Measurements from ENCODE around the gene OSBPL10.

OSBPL10 gene

DNA sequence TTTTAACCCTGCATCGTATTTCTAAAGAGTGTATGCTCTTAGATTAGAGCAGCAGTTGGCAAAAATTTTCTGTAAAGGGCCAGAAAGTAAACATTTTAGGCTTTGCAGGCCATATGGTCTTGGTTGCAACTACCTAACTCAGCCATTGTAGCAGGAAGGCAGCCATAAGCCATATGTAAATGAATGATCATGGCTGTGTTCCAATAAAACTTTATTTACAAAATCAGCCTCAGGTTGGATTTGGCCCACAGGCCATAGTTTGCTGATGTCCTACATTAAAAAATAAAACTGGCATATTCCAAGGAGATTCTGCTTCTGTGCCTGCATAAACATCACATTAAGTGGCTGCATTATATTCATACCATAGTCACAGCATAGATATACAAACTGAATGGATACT is 313.5 kb downstream of the OSBPL10 start:
- in situ Hi-C loops (cut with MboI; ENCODE audit: low pct_unique_long_range_greater_than_20kb, low sequenced_read_pairs, unreplicated experiment): no loop called here
- TF ChIP-seq, protein P1, sequence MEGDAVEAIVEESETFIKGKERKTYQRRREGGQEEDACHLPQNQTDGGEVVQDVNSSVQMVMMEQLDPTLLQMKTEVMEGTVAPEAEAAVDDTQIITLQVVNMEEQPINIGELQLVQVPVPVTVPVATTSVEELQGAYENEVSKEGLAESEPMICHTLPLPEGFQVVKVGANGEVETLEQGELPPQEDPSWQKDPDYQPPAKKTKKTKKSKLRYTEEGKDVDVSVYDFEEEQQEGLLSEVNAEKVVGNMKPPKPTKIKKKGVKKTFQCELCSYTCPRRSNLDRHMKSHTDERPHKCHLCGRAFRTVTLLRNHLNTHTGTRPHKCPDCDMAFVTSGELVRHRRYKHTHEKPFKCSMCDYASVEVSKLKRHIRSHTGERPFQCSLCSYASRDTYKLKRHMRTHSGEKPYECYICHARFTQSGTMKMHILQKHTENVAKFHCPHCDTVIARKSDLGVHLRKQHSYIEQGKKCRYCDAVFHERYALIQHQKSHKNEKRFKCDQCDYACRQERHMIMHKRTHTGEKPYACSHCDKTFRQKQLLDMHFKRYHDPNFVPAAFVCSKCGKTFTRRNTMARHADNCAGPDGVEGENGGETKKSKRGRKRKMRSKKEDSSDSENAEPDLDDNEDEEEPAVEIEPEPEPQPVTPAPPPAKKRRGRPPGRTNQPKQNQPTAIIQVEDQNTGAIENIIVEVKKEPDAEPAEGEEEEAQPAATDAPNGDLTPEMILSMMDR (IDR thresholded peaks at IDR 0.05; ENCODE audit: extremely low read depth, insufficient read depth, missing control alignments): no peak

DNA sequence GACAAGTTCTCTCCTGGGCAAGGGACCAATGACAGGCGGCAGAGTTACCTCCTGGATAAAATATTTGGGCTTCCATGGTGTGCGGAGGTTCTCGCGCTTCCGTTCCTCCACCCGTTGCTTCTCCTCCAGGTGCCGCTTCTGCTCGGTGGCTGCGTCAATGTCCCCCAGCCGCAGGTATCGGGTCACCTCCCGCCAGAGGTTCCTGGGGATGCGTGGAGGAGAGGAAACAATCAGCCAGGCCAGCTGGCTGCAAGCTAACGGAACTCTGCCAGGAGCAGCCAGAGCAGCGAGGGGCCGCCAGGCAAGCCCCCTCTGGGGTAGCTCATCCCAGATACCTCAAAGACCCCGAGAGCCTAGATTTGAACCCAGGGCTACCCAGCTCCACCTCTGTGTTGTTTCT is 317.0 kb downstream of the OSBPL10 start:
- TF ChIP-seq, protein P1 (IDR thresholded peaks at IDR 0.05; ENCODE audit: extremely low read depth, insufficient read depth, missing control alignments): no peak
- no peak for DNase-seq (ENCODE audit: low spot score)

More for the DNA sequence above, 313.5 kb downstream of the OSBPL10 start:
- DNase-seq (ENCODE audit: low spot score): no peak

DNA sequence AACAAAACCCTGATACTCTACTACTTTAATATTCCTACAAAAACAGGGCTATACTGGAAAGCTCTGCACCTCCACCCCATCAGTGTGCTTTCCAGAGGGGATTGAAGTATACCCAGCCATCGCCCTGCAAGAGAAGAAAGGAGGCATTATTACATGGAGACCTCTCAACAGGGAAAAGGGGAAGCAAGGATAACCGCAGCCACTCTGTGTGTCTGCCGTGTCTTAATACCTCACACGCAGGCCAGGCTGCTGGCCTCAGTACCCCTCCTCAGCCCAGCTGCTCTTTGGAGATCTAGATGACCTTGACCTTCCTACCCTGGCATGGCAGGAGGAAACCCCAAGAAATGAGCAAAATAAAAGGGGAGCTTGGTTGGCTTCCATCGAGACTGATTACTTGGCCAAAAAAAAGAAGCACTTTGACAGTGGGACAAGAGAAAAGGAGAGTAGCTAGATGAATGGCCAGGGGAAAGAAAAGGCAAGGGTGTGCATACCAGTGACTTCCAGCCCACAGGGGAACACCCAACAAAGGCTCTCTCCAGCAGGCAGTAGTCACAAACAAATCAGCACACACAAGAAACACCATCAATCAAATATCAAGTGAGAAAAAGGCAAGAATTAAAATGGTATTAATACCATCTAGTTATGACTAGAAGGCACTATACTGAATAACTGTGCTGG is 318.9 kb downstream of the OSBPL10 start:
- in situ Hi-C loops (cut with MboI; ENCODE audit: low pct_unique_long_range_greater_than_20kb, low sequenced_read_pairs, unreplicated experiment): no loop called here
- no peak for DNase-seq (ENCODE audit: low spot score)
- TF ChIP-seq, protein P1 (IDR thresholded peaks at IDR 0.05; ENCODE audit: extremely low read depth, insufficient read depth, missing control alignments): no peak

More for the DNA sequence above, 317.0 kb downstream of the OSBPL10 start:
- in situ Hi-C loops (cut with MboI; ENCODE audit: low pct_unique_long_range_greater_than_20kb, low sequenced_read_pairs, unreplicated experiment): no loop called here

DNA sequence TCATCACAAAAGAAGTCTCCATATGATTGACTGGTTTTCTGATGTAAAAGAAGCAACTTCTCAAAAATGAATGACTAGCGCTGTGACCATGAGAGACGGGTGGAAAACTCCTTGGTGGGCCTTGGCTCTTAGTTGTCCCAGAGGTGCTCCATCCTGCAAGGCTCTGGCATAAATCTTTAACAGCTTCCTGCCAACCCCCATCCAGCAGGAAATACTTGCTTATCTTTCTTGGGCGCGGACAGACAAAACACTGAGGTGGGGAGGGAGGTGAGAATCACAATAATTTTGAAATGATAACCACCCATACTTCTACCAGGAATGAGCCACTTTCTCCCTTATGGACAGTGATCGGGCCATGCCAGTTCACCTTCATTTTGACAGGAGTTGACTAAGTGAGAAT is 319.8 kb downstream of the OSBPL10 start:
- TF ChIP-seq, protein P1 (IDR thresholded peaks at IDR 0.05; ENCODE audit: extremely low read depth, insufficient read depth, missing control alignments): no peak
- in situ Hi-C loops (cut with MboI; ENCODE audit: low pct_unique_long_range_greater_than_20kb, low sequenced_read_pairs, unreplicated experiment): no loop called here
- no peak for DNase-seq (ENCODE audit: low spot score)

DNA sequence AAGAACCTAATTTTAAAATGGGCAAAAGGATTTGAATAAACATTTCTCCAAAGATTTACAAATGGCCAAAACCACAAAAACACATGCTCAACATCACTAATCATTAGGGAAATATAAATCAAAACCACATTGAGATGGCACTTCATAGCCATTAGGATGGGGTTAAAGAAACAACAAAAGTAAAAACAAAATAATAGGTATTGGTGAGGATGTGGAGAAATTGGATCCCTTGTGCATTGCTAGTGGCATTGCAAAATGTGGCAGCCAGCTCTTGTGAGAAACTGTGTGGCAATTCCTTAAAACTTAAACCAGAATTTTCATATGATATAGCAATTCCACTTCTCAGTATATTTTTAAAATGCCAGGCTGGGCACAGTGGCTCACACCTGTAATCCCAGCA is 321.8 kb downstream of the OSBPL10 start:
- TF ChIP-seq, protein P1 (IDR thresholded peaks at IDR 0.05; ENCODE audit: extremely low read depth, insufficient read depth, missing control alignments): no peak
- no peak for DNase-seq (ENCODE audit: low spot score)
- in situ Hi-C loops (cut with MboI; ENCODE audit: low pct_unique_long_range_greater_than_20kb, low sequenced_read_pairs, unreplicated experiment): no loop called here

DNA sequence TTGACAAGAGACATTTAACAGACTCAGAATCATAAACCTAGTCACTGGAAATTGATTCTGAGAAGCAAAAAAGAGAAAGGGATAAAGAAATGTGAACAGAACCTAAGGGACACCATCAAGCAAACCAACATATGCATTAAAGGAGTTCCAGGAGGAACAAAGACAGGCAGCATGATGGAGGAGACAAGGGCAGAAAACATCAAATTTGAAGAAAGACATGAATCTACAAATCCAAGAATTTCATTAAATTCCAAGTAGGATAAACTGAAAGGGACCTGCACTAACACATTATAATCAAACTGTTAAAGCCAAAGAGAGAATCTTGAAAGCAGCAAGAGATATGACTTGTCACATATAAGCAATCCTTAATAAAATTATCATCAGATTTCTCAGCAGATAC is 326.1 kb downstream of the OSBPL10 start:
- TF ChIP-seq, protein P1 (IDR thresholded peaks at IDR 0.05; ENCODE audit: extremely low read depth, insufficient read depth, missing control alignments): no peak
- in situ Hi-C loops (cut with MboI; ENCODE audit: low pct_unique_long_range_greater_than_20kb, low sequenced_read_pairs, unreplicated experiment): no loop called here
- DNase-seq (ENCODE audit: low spot score): no peak

Measured in GM13977 (cell line).